Measurements from ENCODE around the gene SLC41A3. TPM values are rescaled to one million over a fixed set of nuclear protein-coding genes. Genes with fewer than 3 reads are reported as not detected.

The SLC41A3 gene
- total and polyA plus RNA-seq, 2 of the 4 experiments (the other 2 are of a cell fraction), result 30.5 to 43.5 TPM

GRCh38 chr3:125965505-125965904 is 118.4 kb downstream of the SLC41A3 start:
- no peaks in the 10 kb centered on the region for H3K4me1 ChIP-seq (ENCODE audit: control insufficient read depth, insufficient read depth, low read length)
- H3K27ac ChIP-seq (ENCODE audit: insufficient read depth, low read length), result no peak overlapping the region
- DNase-seq (no peak), ATAC-seq (ENCODE audit: low read depth) (no peak)
- H2BK120ac ChIP-seq (ENCODE audit: low read depth, low read length), result no peak overlapping the region
- peaks cover 25% of the 10 kb centered on the region for H3K27me3 ChIP-seq (ENCODE audit: control insufficient read depth, insufficient read depth, low read length)
- H3K79me1 ChIP-seq (ENCODE audit: low read depth in 1 of 2, low read length in 2 of 2), result no peaks in the 10 kb centered on the region
- H2BK5ac ChIP-seq (ENCODE audit: low read depth, low read length, poor library complexity, severe bottlenecking), result no peak overlapping the region
- H3K4ac ChIP-seq (ENCODE audit: low read depth, low read length), result no peak overlapping the region
- POLR2A ChIA-PET (ENCODE audit: unreplicated experiment), result no interaction called here
- no TSS peak for BruUV-seq (replicated peaks)
- WGBS, 2 experiments (ENCODE audit: extremely low coverage in 2 of 2, insufficient read length in 1 of 2), result no CpG with 5 or more reads among the region's 3 CpGs
- no peak overlapping the region for H3K14ac ChIP-seq (replicated peaks; ENCODE audit: low read depth, low read length)
- no peaks in the 10 kb centered on the region for H4K20me1 ChIP-seq (ENCODE audit: insufficient read depth, low read length)
- H4K8ac ChIP-seq (ENCODE audit: low read depth in 2 of 2, low read length in 2 of 2), result no peak overlapping the region
- H2BK15ac ChIP-seq (ENCODE audit: low read depth, low read length), result no peak overlapping the region
- dilution Hi-C loops (cut with HindIII; ENCODE audit: low sequenced_read_pairs, unreplicated experiment) (no loop called here), in situ Hi-C loops (cut with MboI; ENCODE audit: low sequenced_read_pairs) (loop anchor here (25.0 kb wide), 1 partner anchor 422 kb away; the partner anchor contains the start of gene CFAP100), intact Hi-C loops (cut with micrococcal nuclease) (no loop called here)
- no peak overlapping the region for H3K23ac ChIP-seq (ENCODE audit: low read depth, low read length)
- no peak overlapping the region for H2BK20ac ChIP-seq (ENCODE audit: low read depth, low read length)
- no peak overlapping the region for H4K91ac ChIP-seq (ENCODE audit: insufficient read depth, low read depth, low read length)
- no peaks in the 10 kb centered on the region for H3K36me3 ChIP-seq (ENCODE audit: control insufficient read depth, insufficient read depth, low read length)
- no peaks in the 10 kb centered on the region for H3K9me3 ChIP-seq (ENCODE audit: control insufficient read depth, insufficient read depth, low read length)
- TF ChIP-seq USF2 (IDR thresholded peaks at IDR 0.05; ENCODE audit: low read depth, low read length) (no peak), CEBPB (IDR thresholded peaks at IDR 0.05; ENCODE audit: low read depth, low read length) (no peak), RFX5 (IDR thresholded peaks at IDR 0.05; ENCODE audit: low read depth, low read length) (no peak), ELK1 (IDR thresholded peaks at IDR 0.05; ENCODE audit: borderline replicate concordance, low read depth, low read length) (no peak), RCOR1 (IDR thresholded peaks at IDR 0.05; ENCODE audit: insufficient replicate concordance, low read length) (no peak), BHLHE40 (IDR thresholded peaks at IDR 0.05; ENCODE audit: low read depth, low read length) (no peak), NFE2L2 (IDR thresholded peaks at IDR 0.05; ENCODE audit: low read depth, low read length) (no peak), CTCF (conservative IDR thresholded peaks at IDR 0.05; ENCODE audit: low read depth, low read length) (no peak), MAFK (IDR thresholded peaks at IDR 0.05; ENCODE audit: low read depth, low read length) (no peak), CHD1 (IDR thresholded peaks at IDR 0.05; ENCODE audit: low read depth, low read length) (no peak), MAZ (IDR thresholded peaks at IDR 0.05; ENCODE audit: borderline replicate concordance, low read depth, low read length) (no peak), POLR2A (IDR thresholded peaks at IDR 0.05; ENCODE audit: low read depth, low read length) (no peak), MXI1 (IDR thresholded peaks at IDR 0.05; ENCODE audit: borderline replicate concordance, low read depth, low read length) (no peak), FOS (IDR thresholded peaks at IDR 0.05; ENCODE audit: low read depth, low read length) (no peak), RAD21 (IDR thresholded peaks at IDR 0.05; ENCODE audit: low read length) (no peak), SMC3 (IDR thresholded peaks at IDR 0.05; ENCODE audit: low read depth, low read length) (no peak)
- no peak overlapping the region for H3K56ac ChIP-seq (ENCODE audit: extremely low read depth, insufficient read depth, low read length)
- H4K5ac ChIP-seq (ENCODE audit: low read depth, low read length), result no peak overlapping the region
- H3K4me3 ChIP-seq (ENCODE audit: insufficient read depth, low read depth, low read length), result no peak overlapping the region
- H3K18ac ChIP-seq (ENCODE audit: low read depth, low read length), result no peak overlapping the region
- H3K9me1 ChIP-seq (ENCODE audit: insufficient read depth, low read length), result no peaks in the 10 kb centered on the region
- no peak overlapping the region for H2AK5ac ChIP-seq (ENCODE audit: low read depth, low read length)
- no peak overlapping the region for H2AFZ ChIP-seq (replicated peaks; ENCODE audit: low read length, poor library complexity)
- H3K4me2 ChIP-seq (ENCODE audit: low read depth, low read length), result no peak overlapping the region
- no peak overlapping the region for H2AK9ac ChIP-seq (replicated peaks; ENCODE audit: low read depth, low read length, poor library complexity)
- CTCF ChIA-PET, result no interaction called here
- no peak overlapping the region for H3K9ac ChIP-seq (ENCODE audit: low read depth, low read length)

Data from IMR-90 (cell line).